ENCODE data around the gene BCAR3.

DNA sequence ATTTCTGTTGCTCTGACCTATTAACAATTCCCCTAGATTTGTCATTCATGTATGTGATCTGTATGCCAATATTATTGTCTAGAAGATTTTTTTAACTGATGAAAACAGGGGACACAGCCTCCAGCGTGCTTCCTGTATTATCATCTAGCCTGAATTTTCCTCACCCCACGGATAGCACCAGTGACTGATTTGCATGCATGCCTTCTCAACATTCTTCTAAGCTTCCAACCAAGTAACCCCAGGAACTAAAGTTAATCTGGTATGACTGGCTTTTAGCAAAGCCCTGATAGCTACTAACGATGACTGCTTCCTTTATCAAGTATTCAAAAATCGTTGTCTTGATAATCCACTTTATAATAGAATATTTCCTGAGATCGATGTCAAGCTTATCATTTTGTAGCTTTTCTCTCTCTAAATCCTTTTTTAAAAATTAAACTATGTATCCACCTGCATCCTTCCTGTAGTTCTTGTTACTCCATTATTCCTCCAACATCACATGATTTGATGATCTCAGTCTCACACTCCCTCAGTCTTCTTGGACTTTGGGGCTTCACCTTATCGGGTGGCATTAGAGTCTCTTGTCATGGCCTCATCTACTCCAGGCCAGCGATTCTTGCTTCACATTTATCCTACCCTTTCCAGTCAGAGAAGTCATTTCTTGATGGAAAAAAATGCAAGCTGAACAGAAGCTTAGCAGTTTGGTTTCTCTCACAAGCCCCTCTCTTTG is 19.0 kb downstream of the BCAR3 start:
- TF ChIP-seq POLR2A (IDR thresholded peaks at IDR 0.05): no peak
- TF ChIP-seq, protein P1, sequence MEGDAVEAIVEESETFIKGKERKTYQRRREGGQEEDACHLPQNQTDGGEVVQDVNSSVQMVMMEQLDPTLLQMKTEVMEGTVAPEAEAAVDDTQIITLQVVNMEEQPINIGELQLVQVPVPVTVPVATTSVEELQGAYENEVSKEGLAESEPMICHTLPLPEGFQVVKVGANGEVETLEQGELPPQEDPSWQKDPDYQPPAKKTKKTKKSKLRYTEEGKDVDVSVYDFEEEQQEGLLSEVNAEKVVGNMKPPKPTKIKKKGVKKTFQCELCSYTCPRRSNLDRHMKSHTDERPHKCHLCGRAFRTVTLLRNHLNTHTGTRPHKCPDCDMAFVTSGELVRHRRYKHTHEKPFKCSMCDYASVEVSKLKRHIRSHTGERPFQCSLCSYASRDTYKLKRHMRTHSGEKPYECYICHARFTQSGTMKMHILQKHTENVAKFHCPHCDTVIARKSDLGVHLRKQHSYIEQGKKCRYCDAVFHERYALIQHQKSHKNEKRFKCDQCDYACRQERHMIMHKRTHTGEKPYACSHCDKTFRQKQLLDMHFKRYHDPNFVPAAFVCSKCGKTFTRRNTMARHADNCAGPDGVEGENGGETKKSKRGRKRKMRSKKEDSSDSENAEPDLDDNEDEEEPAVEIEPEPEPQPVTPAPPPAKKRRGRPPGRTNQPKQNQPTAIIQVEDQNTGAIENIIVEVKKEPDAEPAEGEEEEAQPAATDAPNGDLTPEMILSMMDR (IDR thresholded peaks at IDR 0.05 in 4 of 5, conservative IDR thresholded peaks at IDR 0.05 in 1 of 5): no peak

Measured in gastrocnemius medialis (tissue), 4 donors.